Left lung (tissue), 10 donors: ENCODE measurements around the gene SPSB3. TPM values are rescaled to one million over a fixed set of nuclear protein-coding genes. Genes with fewer than 3 reads are reported as not detected.
"Not testable (repeated sequence)": the region's sequence is repeated elsewhere in the genome, so short reads cannot be mapped to it uniquely, and the experiment has no call there.

ENCODE experiments used
- ATAC-seq: fragments of 200-7000 bp; cut with Tn5 transposase; one replicate; pipeline ENCODE4 v1.9.1; 2020; ENCODE audit warnings: moderate library complexity
- DNase-seq, 4 donors: peaks; one replicate each; pipeline ENCODE4 v3.0.0-alpha.2; 2013 to 2020
- H3K27ac ChIP-seq, 2 donors: fragments of 200-600 bp; sonication (generic) in 1 of 2; one replicate each; pipeline versions ENCODE4 v1.5.0 to v1.8.0; 2020 to 2021
- H3K27me3 ChIP-seq, 2 donors: fragments of 200-600 bp; sonication (generic) in 1 of 2; one replicate each; pipeline versions ENCODE4 v1.5.0 to v1.8.0; 2020 to 2021
- H3K36me3 ChIP-seq, 2 donors: fragments of 200-600 bp; sonication (generic) in 1 of 2; one replicate each; pipeline versions ENCODE4 v1.5.0 to v1.8.0; 2020 to 2021
- H3K4me1 ChIP-seq, 2 donors: fragments of 200-600 bp; one replicate each; pipeline ENCODE4 v1.8.0; 2021
- H3K4me3 ChIP-seq, 2 donors: fragments of 200-600 bp; sonication (generic) in 1 of 2; one replicate each; pipeline versions ENCODE4 v1.5.0 to v1.8.0; 2020 to 2021; ENCODE audit warnings: mild to moderate bottlenecking in 1 of 2
- H3K9me3 ChIP-seq, 2 donors: fragments of 200-600 bp; sonication (generic) in 1 of 2; one replicate each; pipeline versions ENCODE4 v1.5.0 to v1.8.0; 2020 to 2021
- intact Hi-C, 2 donors: fragments of 100-400 bp; cut with DNase I; formaldehyde crosslinking; loops; one replicate each; pipeline versions ENCODE4 v1.11.2 to v1.14.2; 2022
- polyA plus RNA-seq, 6 donors: library from polyadenylated mRNA; unstranded; fragments of 120-200 nt; gene quantifications; one replicate each; pipeline ENCODE4 v1.2.1, GENCODE V29; 2013; ENCODE audit not compliant: insufficient read length in 6 of 6
- total RNA-seq, 2 donors: library from RNA; stranded (reverse); fragmentation: NEBNext Ultra II Directional; extraction: Animal tissue kit (Norgen Biotek cat#: 25700); gene quantifications; one replicate each; pipeline ENCODE4 v1.2.1, GENCODE V29; 2021
- TF ChIP-seq, protein P1 (sequence below), 2 donors: fragments of 200-600 bp; sonication (generic) in 1 of 2; IDR thresholded peaks; one replicate each; pipeline versions ENCODE4 v1.5.0 to v1.8.0; 2021; ENCODE audit warnings: antibody characterized with exemption in 2 of 2
- donor health status: DM: no; HTN: yes; CAD: no.
- donor health status: DM: no; HTN: no; CAD: no.

Gene SPSB3
- total and polyA plus RNA-seq, 8 donors, result 23.6 to 40.0 (median 33.0) TPM

DNA sequence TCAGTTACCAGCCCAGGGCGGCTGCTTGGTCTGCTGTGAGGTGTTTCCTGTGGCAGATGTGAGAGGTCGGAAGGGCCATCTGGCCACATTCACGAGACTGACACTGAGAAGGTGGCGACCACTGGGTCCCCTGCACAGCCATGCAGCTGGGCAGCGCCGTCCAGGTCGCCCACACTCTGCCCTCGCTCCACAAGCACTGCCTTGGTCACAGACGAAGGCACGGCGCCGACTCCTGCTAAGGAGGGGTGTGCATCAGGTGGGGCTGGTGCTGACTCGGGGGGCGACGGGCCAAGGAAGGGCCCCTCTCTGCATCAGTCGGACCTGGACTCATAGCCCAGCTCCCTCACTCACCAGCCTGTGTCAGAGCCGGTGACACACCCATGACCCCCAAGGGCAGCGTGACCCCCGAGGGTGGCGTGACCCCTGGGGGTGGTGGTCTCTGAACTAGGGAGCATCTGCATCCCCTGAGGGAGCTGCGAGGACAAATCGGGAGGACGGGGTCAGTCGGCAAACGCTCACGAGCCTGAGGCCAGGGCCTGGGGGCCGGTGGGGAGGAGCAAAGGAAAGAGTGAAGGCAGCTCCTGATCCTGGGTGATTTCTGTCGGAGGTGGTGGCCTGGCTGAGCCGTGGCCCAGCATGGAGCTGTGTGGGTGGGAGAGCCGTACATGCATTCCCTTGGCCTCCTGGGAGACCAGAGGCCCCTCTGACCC, 41.4 kb downstream of the SPSB3 start:
- H3K36me3 ChIP-seq, result peaks cover 0 to 53% of the 10 kb centered on the region in 2 donors
- DNase-seq, result no peak
- no peak for ATAC-seq
- TF ChIP-seq, protein P1, sequence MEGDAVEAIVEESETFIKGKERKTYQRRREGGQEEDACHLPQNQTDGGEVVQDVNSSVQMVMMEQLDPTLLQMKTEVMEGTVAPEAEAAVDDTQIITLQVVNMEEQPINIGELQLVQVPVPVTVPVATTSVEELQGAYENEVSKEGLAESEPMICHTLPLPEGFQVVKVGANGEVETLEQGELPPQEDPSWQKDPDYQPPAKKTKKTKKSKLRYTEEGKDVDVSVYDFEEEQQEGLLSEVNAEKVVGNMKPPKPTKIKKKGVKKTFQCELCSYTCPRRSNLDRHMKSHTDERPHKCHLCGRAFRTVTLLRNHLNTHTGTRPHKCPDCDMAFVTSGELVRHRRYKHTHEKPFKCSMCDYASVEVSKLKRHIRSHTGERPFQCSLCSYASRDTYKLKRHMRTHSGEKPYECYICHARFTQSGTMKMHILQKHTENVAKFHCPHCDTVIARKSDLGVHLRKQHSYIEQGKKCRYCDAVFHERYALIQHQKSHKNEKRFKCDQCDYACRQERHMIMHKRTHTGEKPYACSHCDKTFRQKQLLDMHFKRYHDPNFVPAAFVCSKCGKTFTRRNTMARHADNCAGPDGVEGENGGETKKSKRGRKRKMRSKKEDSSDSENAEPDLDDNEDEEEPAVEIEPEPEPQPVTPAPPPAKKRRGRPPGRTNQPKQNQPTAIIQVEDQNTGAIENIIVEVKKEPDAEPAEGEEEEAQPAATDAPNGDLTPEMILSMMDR (IDR thresholded peaks at IDR 0.05), result no peak
- no peak overlapping the region for H3K4me3 ChIP-seq
- no peak overlapping the region for H3K27ac ChIP-seq
- intact Hi-C loops, result no loop called here
- H3K9me3 ChIP-seq, result no peaks in the 10 kb centered on the region
- no peaks in the 10 kb centered on the region for H3K4me1 ChIP-seq
- H3K27me3 ChIP-seq, result no peaks in the 10 kb centered on the region

DNA sequence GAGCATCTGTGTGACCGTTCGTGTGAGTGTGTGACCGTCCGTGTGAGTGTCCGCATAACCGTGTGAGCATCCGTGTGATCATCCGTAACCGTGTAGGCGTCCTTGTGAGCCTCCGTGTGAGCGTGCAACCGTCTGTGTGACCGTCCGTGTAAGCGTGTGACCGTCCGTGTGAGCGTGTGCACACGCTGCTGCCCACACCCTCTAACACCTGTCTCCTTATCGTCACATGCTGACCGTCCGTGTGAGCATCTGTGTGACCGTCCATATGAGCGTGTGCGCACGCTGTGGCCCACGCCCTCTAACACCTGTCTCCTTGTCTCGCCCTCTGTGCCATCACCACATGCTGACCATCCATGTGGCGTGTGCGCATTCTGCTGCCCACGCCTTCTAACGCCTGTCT, 42.1 kb downstream of the SPSB3 start:
- Histone ChIP-seq H3K9me3 (no peaks in the 10 kb centered on the region), H3K4me1 (no peaks in the 10 kb centered on the region), H3K27me3 (no peaks in the 10 kb centered on the region), H3K27ac (no peak overlapping the region), H3K4me3 (no peak overlapping the region), H3K36me3 (peaks cover 0 to 46% of the 10 kb centered on the region in 2 donors)
- intact Hi-C loops, result no loop called here
- DNase-seq (no peak), ATAC-seq (no peak)
- TF ChIP-seq, protein P1 (IDR thresholded peaks at IDR 0.05), result no peak

DNA sequence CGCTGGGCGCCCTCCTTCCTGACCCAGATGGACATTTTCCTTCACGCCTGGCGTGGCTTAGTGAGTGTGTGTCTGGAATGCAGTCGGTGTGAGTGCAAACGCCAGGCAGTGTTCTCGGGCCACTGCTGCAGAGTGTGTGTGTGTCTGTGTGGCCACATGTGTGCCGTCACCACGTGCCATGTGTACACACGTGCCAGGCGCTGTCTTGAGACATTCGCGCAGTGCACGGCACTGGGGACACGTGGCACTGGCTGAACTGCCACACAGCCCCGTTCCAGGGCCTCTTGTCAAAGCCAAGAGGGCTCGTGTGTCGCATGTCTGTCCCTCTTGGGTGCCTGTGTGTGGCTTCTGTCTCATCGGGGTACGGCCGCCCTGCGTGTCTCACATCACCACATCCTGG, 47.6 kb downstream of the SPSB3 start:
- ATAC-seq (no peak), DNase-seq (no peak)

DNA sequence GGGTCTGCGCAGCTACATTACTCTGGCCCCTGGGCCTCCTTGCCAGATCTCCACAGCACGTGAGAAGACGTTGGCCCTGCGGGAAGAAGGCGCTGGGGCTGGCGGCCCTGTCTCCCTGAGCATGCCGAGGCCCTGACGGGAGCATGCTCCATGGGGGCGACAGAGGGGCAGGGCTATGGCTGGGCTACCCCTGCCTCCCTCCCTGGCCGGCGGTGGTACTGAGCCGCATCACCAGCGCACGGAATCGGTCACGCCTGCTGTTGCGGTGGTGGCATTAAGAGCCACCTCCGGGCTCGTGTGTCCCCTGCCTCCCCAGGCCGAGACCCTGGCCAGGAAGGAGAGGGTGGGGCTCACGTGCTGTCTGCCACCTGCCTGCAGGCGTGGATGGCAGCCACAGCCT, 48.2 kb downstream of the SPSB3 start:
- Histone ChIP-seq H3K4me3 (no peak overlapping the region), H3K27ac (no peak overlapping the region), H3K9me3 (no peaks in the 10 kb centered on the region), H3K36me3 (peaks cover 0 to 57% of the 10 kb centered on the region in 2 donors), H3K27me3 (no peaks in the 10 kb centered on the region), H3K4me1 (no peaks in the 10 kb centered on the region)
- intact Hi-C loops, result no loop called here
- ATAC-seq (no peak), DNase-seq (no peak)
- TF ChIP-seq, protein P1 (IDR thresholded peaks at IDR 0.05), result no peak

More for the DNA sequence above, 47.6 kb downstream of the SPSB3 start:
- TF ChIP-seq, protein P1 (IDR thresholded peaks at IDR 0.05), result no peak
- intact Hi-C loops, result no loop called here
- H3K27ac ChIP-seq, result no peak overlapping the region
- H3K36me3 ChIP-seq, result peaks cover 0 to 51% of the 10 kb centered on the region in 2 donors
- H3K4me3 ChIP-seq, result no peak overlapping the region
- H3K9me3 ChIP-seq, result no peaks in the 10 kb centered on the region
- no peaks in the 10 kb centered on the region for H3K27me3 ChIP-seq
- no peaks in the 10 kb centered on the region for H3K4me1 ChIP-seq

DNA sequence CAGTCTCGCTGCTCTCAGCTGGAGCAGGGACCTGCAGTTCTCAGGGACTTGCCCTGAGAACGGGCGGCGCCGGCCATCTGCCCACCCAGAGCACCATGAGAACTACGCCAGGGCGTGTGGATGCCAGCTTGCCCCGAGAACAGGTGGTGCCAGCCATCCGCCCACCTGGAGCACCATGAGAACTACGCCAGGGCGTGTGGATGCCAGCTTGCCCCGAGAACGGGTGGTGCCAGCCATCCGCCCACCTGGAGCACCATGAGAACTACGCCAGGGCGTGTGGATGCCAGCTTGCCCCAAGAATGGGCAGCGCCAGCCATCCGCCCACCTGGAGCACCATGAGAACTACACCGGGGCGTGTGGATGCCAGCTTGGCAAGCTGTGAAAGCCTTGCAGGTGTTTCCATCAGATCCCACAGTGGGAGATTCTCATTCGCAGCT, 49.8 kb downstream of the SPSB3 start:
- H3K27me3 ChIP-seq, H3K27ac ChIP-seq, ATAC-seq, H3K9me3 ChIP-seq, DNase-seq, H3K4me1 ChIP-seq, H3K4me3 ChIP-seq, intact Hi-C loops: not testable (repeated sequence)
- H3K36me3 ChIP-seq, result peaks cover 0 to 70% of the 10 kb centered on the region in 2 donors

DNA sequence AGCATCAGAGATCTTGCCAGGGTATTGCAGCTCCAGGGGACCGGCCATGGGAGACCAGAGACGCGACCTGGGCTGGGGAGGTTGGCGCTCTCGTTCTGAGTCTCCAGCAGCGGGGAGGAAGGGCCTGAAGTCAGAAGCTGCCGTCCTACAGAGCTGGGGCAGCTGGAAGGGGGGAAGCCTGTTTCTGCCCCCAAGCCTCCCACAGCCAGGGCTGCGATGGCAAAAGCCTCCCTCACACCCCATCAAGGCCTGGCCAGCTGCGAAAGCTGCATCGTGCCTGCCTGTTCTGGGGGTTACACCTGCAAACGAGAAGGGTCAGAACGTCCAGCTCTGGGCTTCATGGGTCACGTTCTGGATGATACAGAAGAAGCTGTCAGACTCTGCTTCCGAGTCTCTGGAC, 50.3 kb downstream of the SPSB3 start:
- DNase-seq, result no peak
- Histone ChIP-seq H3K27me3 (no peaks in the 10 kb centered on the region), H3K4me1 (no peaks in the 10 kb centered on the region), H3K9me3 (no peaks in the 10 kb centered on the region), H3K27ac (no peak overlapping the region), H3K36me3 (peaks cover 0 to 74% of the 10 kb centered on the region in 2 donors), H3K4me3 (no peak overlapping the region)
- TF ChIP-seq, protein P1 (IDR thresholded peaks at IDR 0.05), result no peak
- intact Hi-C loops, result no loop called here
- ATAC-seq, result no peak
